Stomach (tissue), 9 donors: ENCODE measurements around the gene PRR5. TPM values are rescaled to one million over a fixed set of nuclear protein-coding genes. Genes with fewer than 3 reads are reported as not detected.

ENCODE experiments used
- DNase-seq, 2 donors: peaks; one replicate each; pipeline versions ENCODE4 v3.0.0 to v3.0.0-alpha.2; 2013 to 2019
- H3K27ac ChIP-seq, 5 donors: fragments of 200-600 bp in 4 of 5; sonication (generic) in 4 of 5; one replicate each; pipeline ENCODE4 v1.5.1; 2013 to 2019; ENCODE audit warnings: mild to moderate bottlenecking in 1 of 5, moderate library complexity in 1 of 5
- H3K27me3 ChIP-seq, 3 donors: fragments of 200-600 bp; sonication (generic); one replicate each; pipeline ENCODE4 v1.5.1; 2017 to 2019; ENCODE audit warnings: mixed run types in 1 of 3
- H3K36me3 ChIP-seq, 4 donors: fragments of 200-600 bp; sonication (generic); 1 replicate in 3 of 4; 2 replicates in 1 of 4; pipeline ENCODE4 v1.5.1; 2016 to 2019
- H3K4me1 ChIP-seq, 4 donors: fragments of 200-600 bp; sonication (generic); one replicate each; pipeline ENCODE4 v1.5.1; 2016 to 2019
- H3K4me3 ChIP-seq, 4 donors: fragments of 200-600 bp; sonication (generic) in 3 of 4; one replicate each; pipeline ENCODE4 v1.5.1; 2016 to 2019; ENCODE audit warnings: mild to moderate bottlenecking in 1 of 4
- H3K9me3 ChIP-seq, 4 donors: fragments of 200-600 bp; sonication (generic); one replicate each; pipeline ENCODE4 v1.5.1; 2016 to 2019
- CTCF ChIP-seq, 7 experiments: fragments of 450-650 bp in 4 of 7; fragments of 200-600 bp in 3 of 7; sonication (generic) in 3 of 7; IDR thresholded peaks; one replicate each; pipeline ENCODE4 v1.5.1; 2016 to 2019; ENCODE audit warnings: antibody characterized with exemption in 7 of 7, control low read depth in 2 of 7, mild to moderate bottlenecking in 1 of 7
- EP300 ChIP-seq: sonication (generic); formaldehyde crosslinking; IDR thresholded peaks from one replicate; pipeline ENCODE4 v1.6.1; 2017; ENCODE audit warnings: antibody characterized with exemption
- POLR2A ChIP-seq, 4 donors: fragments of 450-650 bp; IDR thresholded peaks; one replicate each; pipeline ENCODE4 v1.6.1; 2016; ENCODE audit warnings: antibody characterized with exemption in 4 of 4, control low read depth in 2 of 4, mild to moderate bottlenecking in 1 of 4, moderate library complexity in 1 of 4
- POLR2AphosphoS5 ChIP-seq, 3 donors: sonication (generic); formaldehyde crosslinking; IDR thresholded peaks; one replicate each; pipeline ENCODE4 v1.6.1; 2016; ENCODE audit warnings: antibody characterized with exemption in 3 of 3
- WGBS, 5 donors: extraction: QIAGEN DNeasy Blood & Tissue Kit in 3 of 5; methylation state at CpG; one replicate each; pipeline versions ENCODE4 v1.1.5 to v1.1.7; 2013 to 2018; 5-methylcytosine and 5-hydroxymethylcytosine counted together
- intact Hi-C: fragments of 100-400 bp; cut with DNase I; formaldehyde crosslinking; loops from one replicate; pipeline ENCODE4 v1.15.1; 2023; ENCODE audit warnings: low total_unique reads
- polyA plus RNA-seq, 3 donors: library from polyadenylated mRNA; stranded (reverse); fragments of 200-250 nt; gene quantifications; one replicate each; pipeline ENCODE4 v1.2.3, GENCODE V29; 2013
- total RNA-seq, 5 donors: library from RNA; depleted of rRNA; stranded (reverse); fragments of >200 nt; gene quantifications; one replicate each; pipeline versions ENCODE4 v1.1.0 to v1.2.3, GENCODE V29; 2014 to 2016
- donor health status: healthy with polysubstance abuse.
- donor health status: Bipolar disorder and iron deficiency.
- donor health status: healthy.

PRR5 gene
- total and polyA plus RNA-seq, 8 donors = 8.3 to 36.5 (median 17.9) TPM; not detected in 1

- no peak for TF ChIP-seq POLR2A (IDR thresholded peaks at IDR 0.05)
- TF ChIP-seq CTCF (IDR thresholded peaks at IDR 0.05) = no peak
- TF ChIP-seq POLR2AphosphoS5 (IDR thresholded peaks at IDR 0.05) = no peak
- TF ChIP-seq EP300 = no peak
- 50 to 93% (median 81%) methylated on average over 11 of the region's 11 CpGs for WGBS, 5 donors
- intact Hi-C loops = no loop called here
- Histone ChIP-seq H3K4me1 (peaks cover 18 to 47% (median 26%) of the 10 kb centered on the region in 4 donors), H3K9me3 (no peaks in the 10 kb centered on the region), H3K27ac (no peak overlapping the region), H3K36me3 (no peaks in the 10 kb centered on the region), H3K27me3 (peaks cover 0 to 3% (median under 1%) of the 10 kb centered on the region in 3 donors), H3K4me3 (no peak overlapping the region)
- no peak for DNase-seq
Measured at GRCh38 chr22:44682556-44683168, 19.3 kb upstream of the PRR5 start.

- DNase-seq = no peak
- 54 to 87% (median 82%) methylated on average over 2 to 5 of the region's 5 CpGs for WGBS, 5 donors
- intact Hi-C loops = no loop called here
- H3K4me3 ChIP-seq = no peak overlapping the region
- no peaks in the 10 kb centered on the region for H3K27me3 ChIP-seq
- no peaks in the 10 kb centered on the region for H3K36me3 ChIP-seq
- H3K27ac ChIP-seq = no peak overlapping the region
- H3K4me1 ChIP-seq = peaks cover 18 to 45% (median 26%) of the 10 kb centered on the region in 4 donors
- no peak for TF ChIP-seq POLR2A (IDR thresholded peaks at IDR 0.05)
- no peak for TF ChIP-seq CTCF (IDR thresholded peaks at IDR 0.05)
- TF ChIP-seq EP300 = no peak
- no peak for TF ChIP-seq POLR2AphosphoS5 (IDR thresholded peaks at IDR 0.05)
- H3K9me3 ChIP-seq = no peaks in the 10 kb centered on the region
Measured at GRCh38 chr22:44683237-44683636, 18.8 kb upstream of the PRR5 start.

GRCh38 chr22:44683881-44684280 is 18.1 kb upstream of the PRR5 start:
- peaks cover 18 to 45% (median 26%) of the 10 kb centered on the region in 4 donors for H3K4me1 ChIP-seq
- no peak overlapping the region for H3K4me3 ChIP-seq
- WGBS, 5 donors = 71 to 82% (median 77%) methylated on average over 8 of the region's 8 CpGs

More at GRCh38 chr22:44683881-44684280, 18.1 kb upstream of the PRR5 start:
- intact Hi-C loops = no loop called here
- Histone ChIP-seq H3K9me3 (no peaks in the 10 kb centered on the region), H3K27ac (no peak overlapping the region), H3K36me3 (no peaks in the 10 kb centered on the region), H3K27me3 (no peaks in the 10 kb centered on the region)
- DNase-seq = no peak
- TF ChIP-seq EP300 = no peak
- TF ChIP-seq POLR2AphosphoS5 (IDR thresholded peaks at IDR 0.05) = no peak
- no peak for TF ChIP-seq CTCF (IDR thresholded peaks at IDR 0.05)
- TF ChIP-seq POLR2A (IDR thresholded peaks at IDR 0.05) = no peak
